ENCODE measurements around the gene PTPRJ.
"Not testable (repeated sequence)": the region's sequence is repeated elsewhere in the genome, so short reads cannot be mapped to it uniquely, and the experiment has no call there.

Gene PTPRJ

DNA sequence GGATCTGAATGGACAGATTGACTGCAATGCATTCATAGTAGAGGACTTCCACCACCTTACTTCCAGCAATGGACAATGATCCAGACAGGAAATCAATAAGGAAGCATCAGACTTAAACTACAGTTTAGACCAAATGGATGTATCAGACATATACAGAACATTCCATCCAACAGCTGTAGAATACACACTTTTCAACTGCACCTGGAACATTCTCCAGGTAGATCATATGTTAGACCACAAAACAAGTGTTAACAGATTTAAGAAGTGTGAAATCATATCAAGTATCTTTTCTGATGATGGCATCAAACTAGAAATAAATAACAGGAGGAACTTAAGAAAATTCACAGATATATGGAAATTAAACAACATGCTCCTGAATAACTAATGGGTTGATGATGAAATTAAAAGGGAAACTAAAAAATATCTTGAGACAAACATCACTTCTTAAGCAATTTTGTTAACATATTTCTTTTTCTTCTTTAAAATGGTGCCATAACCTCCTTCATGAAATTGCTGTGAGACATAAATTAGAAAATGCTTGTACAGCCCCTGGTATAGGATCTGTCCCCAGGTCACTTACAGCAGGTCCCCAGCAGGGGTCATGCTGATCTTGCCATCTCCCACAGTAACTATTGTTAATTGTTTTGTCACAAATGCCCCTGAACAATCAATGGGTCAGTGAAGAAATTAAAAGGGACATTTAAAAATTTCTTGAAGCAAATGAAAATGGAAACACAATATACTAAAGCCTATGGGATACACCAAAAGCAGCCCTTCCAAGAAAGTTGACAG lies 136.3 kb downstream of the PTPRJ start:
- no peak for DNase-seq (ENCODE audit: low spot score)

DNA sequence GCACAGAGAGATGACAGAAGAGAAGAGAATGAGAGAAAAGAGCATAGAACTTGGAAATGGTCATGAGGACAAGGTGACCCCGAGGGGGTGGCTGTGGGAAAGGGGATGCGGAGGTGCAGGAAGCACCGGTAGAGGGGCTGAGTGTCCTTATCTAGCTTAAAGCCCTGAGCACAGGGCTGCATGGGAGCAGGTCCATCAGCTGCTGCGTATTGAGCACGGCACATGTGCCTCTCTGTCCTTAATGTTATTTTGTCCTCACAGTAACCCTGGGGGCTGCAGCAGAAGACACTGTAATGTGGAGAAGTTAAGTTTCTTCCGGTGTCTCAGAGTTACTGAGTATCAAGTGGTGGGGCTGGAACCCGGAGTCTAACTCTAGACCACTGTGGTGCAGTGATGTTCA lies 141.9 kb downstream of the PTPRJ start:
- DNase-seq (ENCODE audit: low spot score), result no peak

DNA sequence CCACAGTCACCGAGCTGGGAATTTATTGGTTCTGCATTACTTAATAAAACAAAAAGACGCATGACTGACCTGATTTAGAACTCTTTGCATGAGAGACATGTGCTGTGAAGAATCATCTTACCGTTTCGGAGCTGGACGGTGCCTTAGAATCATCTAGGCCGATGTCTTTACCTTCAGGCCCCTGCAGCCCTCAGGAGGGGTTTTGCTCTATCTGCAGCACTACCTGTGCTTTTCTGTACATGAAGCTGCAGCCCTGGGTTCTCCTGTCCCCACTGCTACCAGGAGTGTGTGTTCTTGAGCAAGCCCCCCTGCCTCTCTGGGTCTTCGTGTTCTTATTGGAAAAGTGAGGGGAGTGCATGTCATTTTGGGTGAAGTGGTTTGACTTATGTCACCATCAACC lies 142.3 kb downstream of the PTPRJ start:
- no peak for DNase-seq (ENCODE audit: low spot score)

DNA sequence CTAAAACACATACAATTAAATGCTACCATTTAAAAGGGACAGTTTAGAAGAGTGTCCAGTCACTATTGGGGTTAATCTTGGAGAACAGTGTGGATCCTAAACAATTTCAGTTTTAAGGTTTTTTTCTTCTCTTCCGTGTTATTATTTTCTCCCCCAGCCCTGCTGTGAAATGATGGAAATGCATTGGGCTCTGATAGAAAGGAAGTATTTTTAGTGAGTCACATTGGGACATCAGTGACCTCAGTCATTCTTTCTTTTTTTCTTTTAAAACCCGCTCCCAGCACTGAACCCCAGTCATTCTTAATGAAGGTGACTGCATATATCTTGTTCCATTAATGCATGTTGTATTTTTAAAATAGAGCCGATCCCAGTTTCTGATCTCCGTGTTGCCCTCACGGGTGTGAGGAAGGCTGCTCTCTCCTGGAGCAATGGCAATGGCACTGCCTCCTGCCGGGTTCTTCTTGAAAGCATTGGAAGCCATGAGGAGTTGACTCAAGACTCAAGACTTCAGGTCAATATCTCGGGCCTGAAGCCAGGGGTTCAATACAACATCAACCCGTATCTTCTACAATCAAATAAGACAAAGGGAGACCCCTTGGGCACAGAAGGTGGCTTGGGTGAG lies 143.0 kb downstream of the PTPRJ start:
- no peak for DNase-seq (ENCODE audit: low spot score)

DNA sequence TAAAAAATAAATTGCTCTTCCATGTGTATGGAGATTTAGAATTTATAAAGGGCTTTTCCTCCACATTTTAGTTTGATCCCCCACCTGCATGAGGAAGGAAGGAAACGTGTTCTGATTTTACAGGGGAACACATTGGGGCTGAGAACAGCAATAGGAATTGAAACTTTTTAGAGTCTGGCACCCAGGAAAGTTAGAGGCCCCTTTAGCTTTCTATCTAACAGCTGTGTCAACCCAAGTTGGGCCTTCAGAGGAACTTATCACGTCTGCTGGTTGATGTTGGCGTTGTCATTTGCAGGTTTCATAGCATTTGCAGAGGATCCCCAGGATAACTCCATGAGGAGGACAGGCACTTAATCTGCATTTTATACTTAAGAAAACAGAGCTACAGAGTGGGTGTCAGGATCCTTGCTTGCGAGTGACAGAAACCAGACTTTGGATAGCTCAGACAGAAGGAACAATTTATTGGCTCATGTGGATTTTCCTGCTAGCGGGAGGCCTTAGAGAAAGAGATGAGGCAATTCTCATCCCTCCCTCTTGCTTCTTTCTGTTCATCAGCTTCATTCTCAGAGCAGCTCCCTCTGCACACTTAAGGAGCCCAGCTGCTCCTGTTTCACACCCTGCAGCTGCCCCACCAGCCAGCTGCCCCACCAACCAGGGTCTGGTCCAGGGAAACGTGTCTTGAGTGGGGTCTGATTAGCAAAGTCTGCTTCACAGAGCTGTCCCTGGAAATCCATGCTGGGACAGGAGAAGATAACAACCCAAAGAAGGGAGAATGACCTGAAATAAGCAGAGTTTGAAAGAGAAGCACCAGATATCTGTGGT lies 143.8 kb downstream of the PTPRJ start:
- DNase-seq (ENCODE audit: low spot score), result no peak

DNA sequence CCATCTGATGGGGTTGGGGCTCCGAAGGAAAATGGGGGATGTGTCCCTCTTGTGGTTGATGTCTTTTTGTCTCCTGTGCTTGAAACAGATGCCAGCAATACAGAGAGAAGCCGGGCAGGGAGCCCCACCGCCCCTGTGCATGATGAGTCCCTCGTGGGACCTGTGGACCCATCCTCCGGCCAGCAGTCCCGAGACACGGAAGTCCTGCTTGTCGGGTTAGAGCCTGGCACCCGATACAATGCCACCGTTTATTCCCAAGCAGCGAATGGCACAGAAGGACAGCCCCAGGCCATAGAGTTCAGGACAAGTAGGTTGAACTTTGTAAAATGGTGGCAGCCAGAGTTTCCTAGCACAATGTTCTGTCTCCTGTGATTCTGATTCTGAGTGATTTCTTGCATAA lies 144.5 kb downstream of the PTPRJ start:
- no peak for DNase-seq (ENCODE audit: low spot score)

DNA sequence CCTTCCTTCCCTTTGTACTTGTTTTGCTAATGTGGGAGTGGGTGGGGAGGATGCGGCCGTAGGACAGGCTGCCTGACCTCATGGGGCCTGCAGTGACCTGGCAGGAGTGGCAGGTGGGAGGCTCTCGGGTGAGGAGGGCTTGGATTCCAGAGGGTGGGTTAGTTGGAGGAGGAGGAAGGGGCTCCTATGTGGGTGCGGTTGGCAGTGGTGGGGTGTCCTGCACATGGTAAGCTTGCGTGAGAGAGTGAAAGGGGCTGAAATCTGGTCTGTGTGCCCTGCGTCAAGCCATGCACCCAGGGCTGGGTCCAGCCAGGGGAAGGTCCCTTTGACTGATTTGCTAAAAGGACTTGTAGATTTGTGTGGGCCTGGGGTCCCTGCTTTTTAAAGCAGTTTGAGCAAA lies 145.5 kb downstream of the PTPRJ start:
- no peak for DNase-seq (ENCODE audit: low spot score)

DNA sequence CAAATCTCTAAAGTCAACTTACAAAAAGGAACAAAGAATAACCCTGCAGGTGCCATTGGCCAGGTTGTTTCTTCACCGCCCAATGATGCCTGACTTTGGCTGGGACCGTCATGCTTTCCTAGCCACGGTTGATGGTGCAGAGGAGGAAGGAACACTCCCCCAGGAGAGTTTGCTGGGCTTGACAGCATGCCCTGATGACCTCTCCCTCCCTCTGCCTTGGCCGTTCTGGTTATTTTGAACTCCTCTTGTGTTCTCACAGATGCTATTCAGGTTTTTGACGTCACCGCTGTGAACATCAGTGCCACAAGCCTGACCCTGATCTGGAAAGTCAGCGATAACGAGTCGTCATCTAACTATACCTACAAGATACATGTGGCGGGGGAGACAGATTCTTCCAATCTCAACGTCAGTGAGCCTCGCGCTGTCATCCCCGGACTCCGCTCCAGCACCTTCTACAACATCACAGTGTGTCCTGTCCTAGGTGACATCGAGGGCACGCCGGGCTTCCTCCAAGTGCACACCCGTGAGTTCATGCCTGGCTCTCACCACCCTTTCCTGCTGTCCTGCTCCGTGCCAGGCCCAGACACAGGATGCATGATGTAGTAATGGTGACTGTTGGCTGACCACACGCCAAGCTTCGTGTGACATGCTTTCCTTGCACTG lies 147.3 kb downstream of the PTPRJ start:
- DNase-seq (ENCODE audit: low spot score), result no peak

DNA sequence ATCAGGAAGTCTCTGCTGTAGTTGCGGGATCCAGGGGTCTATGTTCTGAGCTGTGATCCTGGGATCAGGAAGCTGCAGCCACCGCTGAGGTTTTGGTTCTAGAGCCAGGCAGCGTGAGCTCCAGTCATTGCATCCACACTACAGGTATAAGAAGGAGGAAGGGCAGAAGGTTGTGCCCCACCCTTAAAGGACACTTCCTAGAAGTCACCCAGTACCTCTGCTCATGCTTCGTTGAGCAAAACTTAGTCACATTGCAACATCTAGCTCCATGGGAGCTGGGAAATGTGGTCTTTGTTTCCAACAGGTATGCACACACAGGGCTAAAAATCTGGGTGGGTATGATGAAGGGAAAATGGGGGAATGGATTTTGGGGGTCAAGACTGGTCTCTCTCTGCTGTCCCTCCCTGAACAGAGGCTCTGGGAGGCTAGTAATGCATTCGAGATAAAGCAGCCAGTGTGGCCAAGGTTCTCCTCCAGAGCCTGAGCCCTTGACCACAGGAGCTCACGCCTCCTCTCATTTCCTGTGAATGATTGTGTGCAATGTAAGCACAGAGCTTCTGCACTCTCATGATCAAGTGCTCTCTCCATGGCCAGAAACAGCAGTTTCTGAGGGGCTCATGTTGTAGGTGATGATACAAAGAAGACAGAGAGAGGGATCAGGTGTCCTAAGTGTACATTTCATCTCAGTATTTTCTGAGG lies 149.5 kb downstream of the PTPRJ start:
- DNase-seq (ENCODE audit: low spot score), result no peak

DNA sequence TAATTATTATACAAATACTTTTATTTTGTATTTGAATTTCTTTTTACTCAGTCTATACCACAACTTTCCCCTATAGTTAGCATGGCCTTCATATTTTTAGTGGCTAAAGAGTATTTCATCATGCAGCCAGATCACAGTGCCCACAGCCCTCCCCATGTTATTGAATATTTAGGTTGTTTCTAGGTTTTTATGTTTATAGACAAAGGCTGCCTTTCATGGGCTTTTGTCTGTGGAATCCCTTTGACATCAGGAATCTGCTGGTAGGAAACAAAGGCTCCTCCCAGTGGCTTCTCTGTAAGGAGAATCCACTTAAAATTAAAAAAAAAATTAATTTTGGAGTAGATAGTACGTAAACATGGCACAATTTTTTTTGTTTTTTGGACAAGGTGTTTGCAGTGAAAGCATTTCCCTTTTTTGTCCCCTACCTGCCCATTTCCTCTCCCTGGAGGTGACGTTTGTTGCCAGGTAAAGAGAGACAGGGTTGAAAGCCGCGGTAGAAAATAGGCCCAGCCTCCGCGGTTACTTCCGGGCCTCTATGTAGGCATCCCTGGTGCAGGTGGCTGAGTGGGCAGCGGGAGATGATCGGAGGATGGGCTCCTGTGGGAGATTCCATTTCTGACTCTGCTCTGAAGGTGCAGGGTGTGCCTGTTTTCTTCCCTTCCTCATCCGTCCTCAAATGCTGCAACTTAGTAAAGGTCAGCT lies 154.0 kb downstream of the PTPRJ start:
- no peak for DNase-seq (ENCODE audit: low spot score)

DNA sequence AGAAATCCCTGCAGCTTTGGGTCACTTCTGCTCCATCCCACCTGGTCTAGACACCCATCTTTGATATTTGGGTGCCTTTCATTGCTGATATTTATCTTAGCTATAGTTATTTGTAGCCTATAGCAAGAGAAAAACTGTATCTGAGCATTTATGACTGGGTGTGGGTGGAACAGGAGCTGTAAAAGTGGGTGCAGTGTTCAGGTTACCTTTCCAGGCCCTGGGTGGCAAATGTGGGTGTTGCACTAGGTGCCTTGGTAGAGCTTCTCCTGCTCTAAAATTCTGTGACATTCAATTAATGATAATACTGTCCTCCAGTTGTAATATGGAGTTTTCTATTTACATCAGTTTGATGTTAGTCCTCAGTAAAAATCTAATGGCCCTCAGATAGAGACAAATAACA lies 157.9 kb downstream of the PTPRJ start:
- no peak for DNase-seq (ENCODE audit: low spot score)

DNA sequence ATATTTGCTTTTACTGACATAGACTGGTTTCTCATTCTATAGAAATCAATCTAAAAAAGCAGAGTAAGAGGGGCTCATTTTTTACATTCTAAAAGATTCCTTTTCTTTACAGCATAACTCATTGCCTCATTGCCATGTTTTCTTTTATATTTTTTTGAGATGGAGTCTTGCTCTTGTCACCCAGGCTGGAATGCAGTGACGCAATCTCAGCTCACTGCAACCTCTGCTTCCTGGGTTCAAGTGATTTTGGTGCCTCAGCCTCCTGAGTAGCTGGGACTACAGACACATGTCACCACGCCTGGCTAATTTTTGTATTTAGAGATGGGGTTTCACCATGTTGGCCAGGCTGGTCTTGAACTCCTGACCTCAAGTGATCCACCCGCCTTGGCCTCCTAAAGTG lies 159.5 kb downstream of the PTPRJ start:
- not testable (repeated sequence) for DNase-seq (ENCODE audit: low spot score)

DNA sequence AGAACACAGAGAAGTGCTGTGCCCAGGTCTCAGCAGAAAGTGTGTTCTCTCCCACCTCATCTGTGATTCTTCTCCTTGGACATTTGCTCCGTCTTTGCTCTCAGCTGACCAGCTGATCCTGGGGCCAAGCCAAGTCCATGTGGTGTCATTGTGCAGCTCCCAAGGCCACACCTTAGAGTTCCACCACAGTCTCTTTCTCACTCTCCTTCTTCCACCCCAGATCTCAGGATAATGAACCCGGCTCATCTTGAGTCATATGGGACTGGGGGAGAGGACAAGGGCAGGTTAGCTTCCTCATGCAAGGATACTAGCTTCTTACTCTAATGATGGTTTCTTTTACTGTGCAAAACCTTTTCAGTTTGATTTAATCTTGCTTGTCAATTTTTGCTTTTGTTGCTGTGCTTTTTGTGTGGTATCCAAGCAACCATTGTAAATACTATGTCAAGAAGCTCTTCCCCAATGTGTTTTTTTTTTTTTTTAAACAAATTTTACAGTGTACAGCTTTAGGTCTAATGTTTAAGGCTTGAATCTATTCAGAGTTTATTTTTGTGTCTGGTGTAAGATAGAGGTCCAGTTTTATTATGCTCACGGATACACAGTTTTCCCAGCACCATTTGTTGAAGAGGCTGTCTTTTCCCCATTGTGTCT lies 161.2 kb downstream of the PTPRJ start:
- peak; percentile 79 for DNase-seq (ENCODE audit: low spot score)

DNA sequence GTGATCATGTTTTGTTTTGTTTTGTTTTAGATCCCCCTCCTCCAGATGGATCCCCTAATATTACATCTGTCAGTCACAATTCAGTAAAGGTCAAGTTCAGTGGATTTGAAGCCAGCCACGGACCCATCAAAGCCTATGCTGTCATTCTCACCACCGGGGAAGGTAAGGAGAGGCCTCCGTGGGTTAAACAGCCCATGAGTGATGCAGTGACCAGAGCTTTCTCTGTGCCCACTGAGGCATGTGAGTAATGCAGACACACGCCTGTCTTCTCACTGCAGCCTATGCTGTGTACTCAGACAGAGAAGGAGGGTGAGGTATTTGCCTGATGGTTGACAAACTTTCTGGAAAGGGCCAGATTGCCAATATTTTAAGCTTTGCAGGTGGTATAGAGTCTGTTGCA lies 162.5 kb downstream of the PTPRJ start:
- DNase-seq (ENCODE audit: low spot score), result no peak

DNA sequence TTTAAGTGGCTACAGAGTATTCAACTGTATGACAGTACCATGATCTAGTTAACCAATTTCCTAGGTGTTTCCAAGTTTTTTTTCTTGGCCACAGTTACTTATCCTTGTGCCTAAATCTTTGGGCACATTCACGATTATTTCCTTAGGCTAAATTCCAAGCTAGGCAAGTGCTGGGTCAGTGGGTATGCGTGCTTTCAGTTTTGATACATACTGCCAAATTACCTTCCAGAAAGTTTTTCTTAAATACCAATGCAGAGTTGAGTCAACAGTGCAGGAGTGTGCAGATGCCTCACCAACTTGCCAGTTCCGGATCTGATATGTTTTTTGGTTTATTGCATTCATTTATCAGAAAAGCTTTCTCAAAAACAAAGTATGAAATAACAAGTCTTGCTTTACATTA lies 168.4 kb downstream of the PTPRJ start:
- no peak for DNase-seq (ENCODE audit: low spot score)

DNA sequence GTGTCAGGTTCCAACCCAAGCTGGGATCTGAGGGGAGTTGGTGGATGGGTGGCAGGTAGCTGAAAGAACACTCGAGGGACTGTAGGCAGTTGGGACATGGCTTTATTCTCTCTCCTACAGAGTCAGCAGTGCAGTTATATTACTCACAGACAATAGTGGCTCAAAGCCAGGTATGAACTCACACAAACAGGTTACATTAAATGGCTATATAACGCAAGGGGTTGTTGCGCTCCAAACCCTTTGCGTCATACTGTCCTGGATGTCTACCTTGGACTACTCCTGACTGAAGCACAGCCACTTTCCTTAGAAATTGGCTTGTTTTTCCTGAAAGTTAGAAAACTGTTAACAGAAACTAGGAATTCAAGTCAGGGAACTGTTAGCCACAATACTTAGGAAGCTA lies 169.9 kb downstream of the PTPRJ start:
- no peak for DNase-seq (ENCODE audit: low spot score)

DNA sequence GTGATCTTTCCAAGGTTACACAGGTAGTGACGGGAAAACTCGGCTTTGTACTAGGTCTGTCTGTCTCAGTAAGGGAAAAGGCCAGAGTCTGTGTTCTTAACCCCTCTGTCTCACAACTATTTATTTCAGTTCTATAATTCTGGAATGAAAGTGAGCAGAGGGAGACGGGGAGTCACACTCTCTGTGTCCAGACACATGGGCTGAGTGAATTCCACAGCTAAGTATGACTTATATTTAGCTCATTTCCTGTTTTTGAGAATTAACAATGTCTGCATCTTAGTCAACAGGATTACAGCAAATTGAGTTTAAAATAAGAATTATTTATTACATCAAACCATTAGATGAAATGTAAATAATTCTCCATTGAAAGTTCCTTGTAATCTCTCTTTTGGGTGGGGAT lies 173.8 kb downstream of the PTPRJ start:
- peak; percentile 76 for DNase-seq (ENCODE audit: low spot score)

DNA sequence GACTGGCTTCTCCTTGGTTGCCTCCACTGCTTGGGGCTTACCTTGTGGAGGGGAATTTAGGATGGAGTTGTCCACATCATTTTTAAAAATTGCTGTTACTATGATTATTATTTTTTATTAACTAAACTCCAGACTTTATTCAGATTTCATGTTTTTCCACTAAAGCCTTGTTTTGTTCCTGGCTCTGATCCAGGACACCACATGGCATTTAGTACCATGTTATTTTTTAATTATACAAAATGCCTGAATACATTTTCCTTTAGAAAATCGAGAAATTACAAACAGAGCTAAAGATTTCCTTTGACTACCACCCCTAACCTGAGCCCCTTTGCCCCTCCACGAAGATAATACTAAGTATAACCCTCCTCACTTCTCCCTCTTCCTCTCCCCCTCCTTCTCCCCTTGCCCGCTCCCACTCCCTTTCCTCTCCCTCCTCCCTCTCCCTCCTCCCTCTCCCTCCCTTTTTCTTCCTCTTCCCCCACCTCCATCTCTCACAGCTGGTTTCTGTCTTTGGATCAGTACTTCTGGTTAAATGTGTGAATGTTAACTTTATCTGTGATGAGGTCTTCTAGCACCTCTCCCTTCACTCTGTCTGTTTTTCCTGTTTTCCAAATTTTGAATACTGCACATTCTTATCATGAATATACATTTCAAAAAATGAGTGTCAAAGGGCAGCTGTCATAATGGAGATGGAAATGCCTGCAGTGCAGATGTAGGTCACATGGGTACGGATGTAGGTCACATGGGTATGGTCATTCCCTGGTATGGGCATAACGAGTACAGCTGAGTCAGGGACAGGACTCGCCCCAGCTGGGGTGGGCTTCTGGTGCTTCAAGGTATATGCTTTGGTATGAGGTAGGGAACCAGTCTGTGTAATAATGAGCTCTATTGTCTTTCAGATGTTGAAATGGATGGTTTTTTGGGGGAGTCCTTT lies 181.9 kb downstream of the PTPRJ start:
- DNase-seq (ENCODE audit: low spot score), result no peak

DNA sequence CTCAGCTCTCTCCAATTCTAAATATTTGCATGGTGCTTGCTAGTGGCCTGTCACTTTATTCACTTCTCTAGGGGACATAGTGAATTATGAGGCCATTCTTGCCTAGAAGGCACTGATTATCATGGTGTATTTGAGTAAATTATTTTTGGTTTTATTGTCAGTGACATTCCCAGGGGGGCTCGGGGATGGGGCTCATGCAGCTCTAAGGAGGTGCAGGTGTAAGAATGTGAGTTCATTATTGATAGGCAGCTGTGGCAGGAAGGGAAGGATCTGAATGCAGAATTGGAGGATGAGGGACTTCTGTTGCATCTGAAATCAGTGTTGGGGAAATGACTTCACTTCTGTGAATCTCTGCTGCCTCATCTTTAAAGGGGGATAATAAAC lies 182.5 kb downstream of the PTPRJ start:
- no peak for DNase-seq (ENCODE audit: low spot score)
